Spleen (tissue), 7 donors: ENCODE measurements around the gene PRKCE.

Experiments used
- CTCF ChIP-seq, 11 experiments: fragments of 200-600 bp in 7 of 11; fragments of 450-650 bp in 4 of 11; sonication (generic) in 4 of 11; IDR thresholded peaks in 8 of 11; conservative IDR thresholded peaks in 3 of 11; 1 replicate in 7 of 11; 2 replicates in 4 of 11; pipeline versions ENCODE4 v1.4.0 to v1.8.0; 2016 to 2021; ENCODE audit warnings: antibody characterized with exemption in 11 of 11, inconsistent platforms in 4 of 11, mild to moderate bottlenecking in 1 of 11
- POLR2A ChIP-seq, 3 donors: fragments of 450-650 bp; IDR thresholded peaks; one replicate each; pipeline ENCODE4 v1.5.1; 2017; ENCODE audit warnings: antibody characterized with exemption in 3 of 3, mild to moderate bottlenecking in 1 of 3
- POLR2AphosphoS5 ChIP-seq, 3 donors: sonication (generic); formaldehyde crosslinking; IDR thresholded peaks; one replicate each; pipeline ENCODE4 v1.5.1; 2017; ENCODE audit warnings: antibody characterized with exemption in 3 of 3
- donor health status: DM: no; HTN: no; CAD: no; lungs with moderate emphysema.
- donor health status: DM: no; HTN: no; CAD: no.
- donor health status: DM: no; HTN: no; CAD: no.

DNA sequence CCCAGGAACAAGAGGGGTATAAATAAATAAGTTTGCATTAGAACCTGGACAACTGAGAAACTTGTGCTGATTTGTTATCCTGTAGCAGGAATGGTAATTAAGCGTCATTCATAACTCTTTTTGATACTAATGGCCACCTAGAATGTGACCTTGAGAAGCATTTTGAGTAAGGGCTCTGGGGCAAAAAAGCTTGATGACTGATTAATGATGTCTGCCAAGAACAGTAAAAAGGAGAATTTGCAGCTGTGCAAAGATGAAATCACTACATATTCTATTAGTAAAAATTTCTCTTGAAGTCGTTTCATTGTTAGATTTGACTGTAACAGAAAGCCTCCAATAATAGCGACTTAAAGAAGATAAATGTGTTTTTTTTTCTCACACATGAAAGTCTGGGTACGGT, 157.7 kb downstream of the PRKCE start:
- TF ChIP-seq POLR2A (IDR thresholded peaks at IDR 0.05) (no peak), CTCF (IDR thresholded peaks at IDR 0.05 in 8 of 11, conservative IDR thresholded peaks at IDR 0.05 in 3 of 11) (no peak), POLR2AphosphoS5 (IDR thresholded peaks at IDR 0.05) (no peak)
